Gastrocnemius medialis (tissue), 4 donors: ENCODE measurements around the gene CEP112.

Experiments
- CTCF ChIP-seq, 5 experiments: fragments of 450-650 bp in 3 of 5; fragments of 200-600 bp in 2 of 5; sonication (generic) in 2 of 5; IDR thresholded peaks in 4 of 5; conservative IDR thresholded peaks in 1 of 5; 1 replicate in 4 of 5; 2 replicates in 1 of 5; pipeline ENCODE4 v1.5.1; 2016 to 2019; ENCODE audit warnings: antibody characterized with exemption in 5 of 5, mild to moderate bottlenecking in 3 of 5, moderate library complexity in 3 of 5
- POLR2A ChIP-seq, 2 donors: fragments of 450-650 bp; IDR thresholded peaks; one replicate each; pipeline ENCODE4 v1.6.1; 2017; ENCODE audit warnings: antibody characterized with exemption in 2 of 2, mild to moderate bottlenecking in 2 of 2, moderate library complexity in 2 of 2

- TF ChIP-seq CTCF (IDR thresholded peaks at IDR 0.05 in 4 of 5, conservative IDR thresholded peaks at IDR 0.05 in 1 of 5), result no peak
- TF ChIP-seq POLR2A (IDR thresholded peaks at IDR 0.05), result no peak
Measured at GRCh38 chr17:65763786-65764185, 428.1 kb downstream of the CEP112 start.
